Measurements from ENCODE around the gene CCDC87. TPM values are rescaled to one million over a fixed set of nuclear protein-coding genes. Genes with fewer than 3 reads are reported as not detected.

The CCDC87 gene
- total RNA-seq, 6 experiments from 2014 or later: 0.07 to 0.37 (median 0.12) TPM; not detected in 1

DNA sequence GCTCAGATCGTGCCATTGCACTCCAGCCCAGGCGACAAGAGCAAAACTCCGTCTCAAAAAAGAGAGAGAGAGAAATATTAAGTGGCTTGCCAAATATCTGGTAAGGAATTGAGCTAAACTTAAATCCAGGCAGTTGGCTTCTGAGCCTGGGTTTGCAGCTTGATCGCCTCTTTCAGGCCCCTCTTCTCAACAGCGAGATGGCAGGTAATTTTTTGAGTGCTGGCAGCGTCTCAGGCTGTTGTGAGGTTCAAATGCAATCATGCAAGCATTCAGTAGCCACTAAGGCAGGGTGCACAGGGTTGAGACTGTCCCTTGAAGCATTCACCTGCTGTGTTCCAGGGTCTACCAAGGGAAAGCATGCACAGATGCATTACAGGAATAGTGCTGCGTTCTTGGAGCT is 23.8 kb downstream of the CCDC87 start:
- Histone ChIP-seq H3K4me3 (no peak overlapping the region), H3K27me3 (no peaks in the 10 kb centered on the region), H3K27ac (peak overlapping the region in 1 of 3 donors; percentile 28), H3K9me3 (no peaks in the 10 kb centered on the region), H3K36me3 (no peaks in the 10 kb centered on the region), H3K4me1 (peaks cover 0 to 5% (median 0%) of the 10 kb centered on the region in 4 donors)
- intact Hi-C loops (cut with DNase I): no loop called here
- DNase-seq: no peak
- WGBS (ENCODE audit: insufficient coverage, low coverage, low lambda C conversion rate, missing lambda C conversion rate): 72% methylated on average over 5 of the region's 7 CpGs
- ATAC-seq: no peak
- TF ChIP-seq, protein P1, sequence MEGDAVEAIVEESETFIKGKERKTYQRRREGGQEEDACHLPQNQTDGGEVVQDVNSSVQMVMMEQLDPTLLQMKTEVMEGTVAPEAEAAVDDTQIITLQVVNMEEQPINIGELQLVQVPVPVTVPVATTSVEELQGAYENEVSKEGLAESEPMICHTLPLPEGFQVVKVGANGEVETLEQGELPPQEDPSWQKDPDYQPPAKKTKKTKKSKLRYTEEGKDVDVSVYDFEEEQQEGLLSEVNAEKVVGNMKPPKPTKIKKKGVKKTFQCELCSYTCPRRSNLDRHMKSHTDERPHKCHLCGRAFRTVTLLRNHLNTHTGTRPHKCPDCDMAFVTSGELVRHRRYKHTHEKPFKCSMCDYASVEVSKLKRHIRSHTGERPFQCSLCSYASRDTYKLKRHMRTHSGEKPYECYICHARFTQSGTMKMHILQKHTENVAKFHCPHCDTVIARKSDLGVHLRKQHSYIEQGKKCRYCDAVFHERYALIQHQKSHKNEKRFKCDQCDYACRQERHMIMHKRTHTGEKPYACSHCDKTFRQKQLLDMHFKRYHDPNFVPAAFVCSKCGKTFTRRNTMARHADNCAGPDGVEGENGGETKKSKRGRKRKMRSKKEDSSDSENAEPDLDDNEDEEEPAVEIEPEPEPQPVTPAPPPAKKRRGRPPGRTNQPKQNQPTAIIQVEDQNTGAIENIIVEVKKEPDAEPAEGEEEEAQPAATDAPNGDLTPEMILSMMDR (IDR thresholded peaks at IDR 0.05): no peak
- TF ChIP-seq POLR2A (IDR thresholded peaks at IDR 0.05): no peak

DNA sequence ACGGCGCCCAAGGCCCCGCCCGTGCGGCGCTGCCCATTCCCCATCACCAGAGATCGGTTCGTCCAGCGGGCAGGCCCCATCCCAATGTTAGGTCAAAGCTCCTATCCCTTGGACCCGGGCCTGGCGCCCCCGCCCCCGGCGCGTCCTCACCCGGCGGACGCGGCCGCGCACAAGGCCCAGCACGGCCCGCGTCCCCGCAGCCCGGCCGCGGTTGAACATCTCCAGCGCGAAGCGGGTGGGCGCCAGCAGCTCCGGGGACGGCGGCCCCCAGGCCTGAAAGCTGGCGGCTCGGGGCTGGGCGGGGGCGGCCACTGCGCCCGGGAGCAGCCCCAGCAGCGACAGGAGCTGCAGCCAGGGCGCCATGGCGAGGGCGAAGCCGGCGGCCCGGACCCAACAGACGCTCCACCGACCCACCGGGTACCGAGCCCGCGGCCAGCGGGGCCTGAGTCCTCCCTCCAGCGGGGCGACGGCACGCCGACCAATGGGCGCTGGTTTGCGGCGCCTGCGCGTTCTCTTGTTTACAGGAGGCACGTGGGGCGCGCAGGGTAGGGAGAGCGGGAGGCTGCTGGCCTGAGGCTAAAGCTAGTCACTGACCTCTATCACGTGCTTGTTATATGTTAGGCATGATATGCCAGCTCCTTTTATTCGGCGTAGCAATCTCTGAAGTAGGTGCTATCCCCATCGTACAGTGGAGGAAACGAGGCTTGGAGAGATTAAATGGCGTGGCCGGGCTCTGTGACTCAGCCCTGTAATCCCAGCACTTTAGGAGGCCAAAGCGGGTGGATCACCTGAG is 24.5 kb downstream of the CCDC87 start, which contains the start of gene CTSF:
Gene CTSF (minus strand): TSS at position 483 of the 793 bp plus-strand sequence. CDS start 120 bp downstream, at position 363.
- Histone ChIP-seq H3K36me3 (no peaks in the 10 kb centered on the region), H3K4me3 (peak within 1 kb of the TSS; percentile 65 to 70 (median 68)), H3K9me3 (no peaks in the 10 kb centered on the region), H3K27ac (peak within 1 kb of the TSS in 2 of 3 donors; percentile 3 to 28), H3K4me1 (peaks cover 0 to 5% (median 0%) of the 10 kb centered on the region in 4 donors), H3K27me3 (no peaks in the 10 kb centered on the region)
- intact Hi-C loops (cut with DNase I): no loop called here
- TF ChIP-seq POLR2A (IDR thresholded peaks at IDR 0.05): no peak
- TF ChIP-seq, protein P1 (IDR thresholded peaks at IDR 0.05): no peak
- ATAC-seq: peak; percentile 95 to 99 (median 98)
- WGBS (ENCODE audit: insufficient coverage, low coverage, low lambda C conversion rate, missing lambda C conversion rate): 6% methylated on average over 17 of the region's 77 CpGs
- DNase-seq: peak; percentile 90 to 93 (median 93)

DNA sequence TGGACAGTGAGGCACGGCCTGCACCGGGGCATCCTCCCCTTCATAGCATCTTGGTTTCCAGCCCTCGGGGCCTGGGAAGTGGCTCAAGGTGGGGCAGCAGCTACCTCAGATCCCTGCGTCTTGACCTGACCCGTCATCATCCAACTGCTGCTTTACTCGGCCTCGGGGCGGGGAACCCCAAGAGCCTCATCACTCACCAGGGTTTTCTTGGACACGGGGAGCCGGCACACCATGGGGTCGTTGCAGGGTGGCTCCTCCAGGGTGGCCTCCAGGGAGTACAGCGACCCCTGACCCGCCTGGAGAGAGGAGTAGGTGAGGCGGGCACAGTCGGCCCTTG is 25.1 kb downstream of the CCDC87 start:
- WGBS (ENCODE audit: insufficient coverage, low coverage, low lambda C conversion rate, missing lambda C conversion rate): no CpG with 5 or more reads among the region's 15 CpGs
- no peak overlapping the region for H3K27ac ChIP-seq
- peak overlapping the region; percentile 65 to 70 (median 68) for H3K4me3 ChIP-seq
- no peaks in the 10 kb centered on the region for H3K27me3 ChIP-seq
- DNase-seq: no peak
- intact Hi-C loops (cut with DNase I): no loop called here
- no peaks in the 10 kb centered on the region for H3K9me3 ChIP-seq
- TF ChIP-seq, protein P1 (IDR thresholded peaks at IDR 0.05): no peak
- no peak for TF ChIP-seq POLR2A (IDR thresholded peaks at IDR 0.05)
- ATAC-seq: no peak
- H3K4me1 ChIP-seq: peaks cover 0 to 5% (median 0%) of the 10 kb centered on the region in 4 donors
- no peaks in the 10 kb centered on the region for H3K36me3 ChIP-seq

DNA sequence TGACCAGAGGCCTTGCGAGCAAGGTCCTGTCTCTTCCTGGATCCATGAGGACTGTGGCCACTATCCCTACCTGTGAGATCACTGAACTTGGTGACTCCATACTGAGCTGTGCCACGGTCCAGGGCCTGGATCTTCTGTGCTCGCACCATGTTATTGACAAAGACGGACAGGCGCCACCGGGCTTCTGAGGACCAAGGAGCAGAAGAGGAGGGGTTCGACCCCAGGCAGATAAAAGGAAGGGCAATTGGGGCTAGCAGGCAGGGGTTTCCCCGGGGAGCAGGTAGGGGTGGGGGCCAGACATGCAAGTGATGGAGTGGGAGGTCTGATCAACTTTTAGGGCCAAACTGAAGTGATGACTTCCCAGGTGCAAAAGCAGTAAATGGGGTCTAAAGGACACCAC is 26.6 kb downstream of the CCDC87 start:
- DNase-seq (no peak), ATAC-seq (no peak)
- Histone ChIP-seq H3K9me3 (no peaks in the 10 kb centered on the region), H3K27me3 (no peaks in the 10 kb centered on the region), H3K4me3 (no peak overlapping the region), H3K4me1 (peaks cover 0 to 5% (median 0%) of the 10 kb centered on the region in 4 donors), H3K27ac (no peak overlapping the region), H3K36me3 (no peaks in the 10 kb centered on the region)
- WGBS (ENCODE audit: insufficient coverage, low coverage, low lambda C conversion rate, missing lambda C conversion rate): 91% methylated on average over 6 of the region's 8 CpGs
- TF ChIP-seq POLR2A (IDR thresholded peaks at IDR 0.05): no peak
- TF ChIP-seq, protein P1 (IDR thresholded peaks at IDR 0.05): no peak
- intact Hi-C loops (cut with DNase I): no loop called here
